Dermis microvascular lymphatic vessel endothelial cell (primary cell): ENCODE measurements around the gene BRAT1. TPM values are rescaled to one million over a fixed set of nuclear protein-coding genes. Genes with fewer than 3 reads are reported as not detected.
"Not testable (repeated sequence)": the region's sequence is repeated elsewhere in the genome, so short reads cannot be mapped to it uniquely, and the experiment has no call there.

ENCODE experiments used
- DNase-seq, 2 donors: peaks; one replicate each; pipeline versions ENCODE4 v3.0.0 to v3.0.0-alpha.2; 2010; ENCODE audit warnings: low read depth in 2 of 2
- total RNA-seq: library from RNA; depleted of rRNA; stranded (reverse); fragments of >200 nt; gene quantifications from 2 replicates; pipeline ENCODE4 v1.2.1, GENCODE V29; 2014

BRAT1 gene
- total RNA-seq, 1 donor from 2014 or later, result 17.7 TPM

DNA sequence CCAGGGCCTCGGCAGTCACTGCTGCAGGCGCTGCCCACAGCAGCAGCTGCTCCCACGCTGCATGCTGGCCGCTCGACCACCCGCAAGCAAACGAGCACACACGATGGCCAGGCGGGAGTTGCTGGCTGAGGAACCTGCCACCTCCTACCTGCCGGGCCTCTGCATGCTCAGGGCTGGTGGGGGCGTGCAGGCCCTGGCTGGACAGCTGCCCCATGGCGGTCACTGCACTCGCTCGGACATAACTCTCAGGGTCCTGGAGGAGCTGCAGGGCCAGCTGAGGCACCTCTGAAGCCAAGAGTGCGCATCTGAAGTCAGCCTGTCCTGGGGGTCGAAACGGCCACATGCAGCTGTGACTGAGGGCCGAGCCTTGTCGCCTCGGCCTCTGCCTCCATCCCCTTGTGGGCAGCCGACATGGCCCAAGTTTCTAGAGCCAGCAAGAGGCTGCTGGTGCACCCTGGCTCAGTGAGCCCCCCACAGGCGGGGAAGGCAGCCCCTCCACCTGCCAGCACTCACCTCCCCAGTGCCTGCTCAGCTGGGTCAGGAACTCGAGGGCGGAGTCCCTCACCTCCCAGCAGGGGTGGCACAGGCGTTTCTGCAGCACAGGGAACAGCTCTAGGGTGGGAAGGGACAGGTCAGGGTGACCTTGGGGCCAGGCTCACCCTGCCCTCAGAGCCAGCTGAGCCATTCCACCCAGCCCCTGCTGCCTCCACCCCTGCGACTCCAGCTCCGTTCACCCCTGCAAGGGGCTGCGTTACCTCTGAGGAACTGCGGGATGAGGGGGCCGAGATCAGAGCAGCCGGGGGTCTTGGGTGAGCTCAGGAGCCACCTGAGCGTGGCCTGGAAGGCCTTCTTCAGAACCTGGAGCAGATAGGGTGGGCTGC is 16.1 kb downstream of the BRAT1 start:
- DNase-seq, result no peak

DNA sequence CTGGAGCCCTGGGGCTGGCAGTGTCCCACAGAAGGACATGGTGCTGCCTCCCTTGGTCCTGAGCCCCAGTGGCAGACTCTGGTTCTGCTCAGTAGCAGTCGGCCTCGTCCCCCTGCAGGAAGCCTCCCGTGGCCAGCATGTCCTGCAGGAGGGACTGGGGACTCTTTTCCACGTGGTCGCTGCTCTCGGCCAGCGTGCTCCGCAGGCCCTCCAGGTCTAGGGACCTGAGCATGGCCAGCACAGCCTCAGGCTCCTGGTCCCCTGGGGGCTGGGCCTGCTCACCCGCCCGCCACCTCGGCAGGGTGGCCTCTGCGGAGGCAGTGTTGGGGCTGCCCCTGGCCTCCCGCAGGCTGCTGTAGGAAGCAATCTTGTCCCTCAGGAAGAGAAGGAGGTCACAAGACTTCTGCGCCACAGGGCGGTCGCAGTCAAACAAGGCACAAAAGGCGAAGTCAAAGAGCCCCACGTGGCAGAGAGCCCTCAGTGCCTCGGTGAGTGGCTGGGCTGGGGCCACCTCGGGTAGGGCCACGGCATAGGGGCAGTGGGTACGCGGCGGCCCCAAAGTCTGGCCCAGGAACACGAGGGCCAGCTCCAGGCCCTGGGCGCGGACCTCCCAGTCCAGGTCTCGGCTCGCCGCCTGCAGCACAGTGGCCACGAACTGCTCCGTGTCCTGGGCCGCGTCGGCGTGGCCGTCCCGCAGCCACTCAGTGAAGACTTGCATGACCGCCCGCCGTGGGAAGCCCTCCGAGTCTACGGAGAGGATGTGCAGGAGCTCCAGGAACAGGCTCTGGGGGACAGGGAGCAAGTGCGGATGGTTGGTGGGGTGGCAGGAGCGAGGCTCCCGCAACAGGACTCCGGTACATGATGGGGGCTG is 17.1 kb downstream of the BRAT1 start:
- no peak for DNase-seq

DNA sequence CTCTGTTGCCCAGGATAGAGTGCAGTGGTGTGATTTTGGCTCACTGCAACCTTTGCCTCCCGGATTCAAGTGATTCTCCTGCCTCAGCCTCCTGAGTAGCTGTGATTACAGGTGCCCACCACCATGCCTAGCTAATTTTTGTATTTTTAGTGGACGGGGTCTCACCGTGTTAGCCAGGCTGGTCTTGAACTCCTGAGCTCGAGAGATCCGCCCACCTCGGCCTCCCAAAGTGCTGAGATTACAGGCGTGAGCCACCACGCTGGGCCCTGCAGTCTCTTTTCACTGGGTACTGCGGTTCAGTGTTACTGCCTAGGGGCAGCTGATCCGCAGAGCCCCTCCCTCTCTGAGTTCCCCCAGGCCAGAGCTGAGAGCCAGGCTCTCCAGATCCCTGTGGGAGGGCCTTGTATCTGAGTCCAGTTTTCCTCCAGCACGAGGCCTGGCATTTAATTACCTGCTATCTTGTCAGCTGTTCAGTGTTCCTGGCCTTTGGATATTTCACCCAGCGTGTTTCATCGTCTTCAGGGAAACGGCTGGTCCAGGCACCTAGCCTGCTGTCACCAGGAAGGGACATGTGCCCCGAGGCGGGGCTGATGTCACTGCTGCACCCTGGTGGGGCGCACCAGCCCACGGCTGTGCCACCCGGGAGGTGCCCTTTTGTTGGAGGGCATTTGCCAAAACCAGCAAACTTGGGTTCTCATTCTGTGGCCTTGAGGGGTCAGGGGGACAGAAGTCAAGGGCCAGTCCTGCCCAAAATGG is 19.3 kb downstream of the BRAT1 start:
- DNase-seq, result not testable (repeated sequence)

DNA sequence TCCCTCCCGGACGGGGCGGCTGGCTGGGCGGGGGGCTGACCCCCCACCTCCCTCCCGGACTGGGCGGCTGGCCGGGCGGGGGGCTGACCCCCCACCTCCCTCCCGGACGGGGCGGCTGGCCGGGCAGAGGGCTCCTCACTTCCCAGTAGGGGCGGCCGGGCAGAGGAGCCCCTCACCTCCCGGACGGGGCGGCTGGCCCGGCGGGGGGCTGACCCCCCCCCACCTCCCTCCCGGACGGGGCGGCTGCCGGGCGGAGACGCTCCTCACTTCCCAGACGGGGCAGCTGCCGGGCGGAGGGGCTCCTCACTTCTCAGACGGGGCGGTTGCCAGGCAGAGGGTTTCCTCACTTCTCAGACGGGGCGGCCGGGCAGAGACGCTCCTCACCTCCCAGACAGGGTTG is 21.1 kb downstream of the BRAT1 start:
- not testable (repeated sequence) for DNase-seq

DNA sequence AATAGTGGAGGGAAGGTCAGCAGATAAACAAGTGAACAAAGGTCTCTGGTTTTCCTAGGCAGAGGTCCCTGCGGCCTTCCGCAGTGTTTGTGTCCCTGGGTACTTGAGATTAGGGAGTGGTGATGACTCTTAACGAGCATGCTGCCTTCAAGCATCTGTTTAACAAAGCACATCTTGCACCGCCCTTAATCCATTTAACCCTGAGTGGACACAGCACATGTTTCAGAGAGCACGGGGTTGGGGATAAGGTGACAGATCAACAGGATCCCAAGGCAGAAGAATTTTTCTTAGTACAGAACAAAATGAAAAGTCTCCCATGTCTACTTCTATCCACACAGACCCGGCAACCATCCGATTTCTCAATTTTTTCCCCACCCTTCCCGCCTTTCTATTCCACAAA is 21.8 kb downstream of the BRAT1 start:
- not testable (repeated sequence) for DNase-seq

DNA sequence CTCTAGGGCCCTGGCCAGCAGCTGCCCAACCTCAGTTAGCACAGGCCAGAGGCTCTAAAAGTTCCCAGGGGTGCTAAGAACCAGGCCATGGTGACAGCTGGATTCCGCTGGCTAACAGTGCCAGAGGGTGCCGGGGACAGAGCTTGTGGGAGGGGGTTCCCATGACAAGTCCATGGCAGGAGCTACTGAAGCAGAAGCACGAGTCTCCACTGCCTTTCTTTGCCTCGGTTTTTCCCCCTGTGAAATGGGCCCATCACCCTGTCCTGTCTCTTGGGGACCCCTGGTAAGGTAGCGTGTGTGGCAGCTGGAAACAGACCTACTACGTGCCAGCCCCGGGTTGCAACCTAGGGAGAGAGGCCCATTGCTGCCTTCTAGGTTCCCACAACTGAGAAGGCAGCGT is 22.5 kb downstream of the BRAT1 start:
- DNase-seq, result not testable (repeated sequence)

DNA sequence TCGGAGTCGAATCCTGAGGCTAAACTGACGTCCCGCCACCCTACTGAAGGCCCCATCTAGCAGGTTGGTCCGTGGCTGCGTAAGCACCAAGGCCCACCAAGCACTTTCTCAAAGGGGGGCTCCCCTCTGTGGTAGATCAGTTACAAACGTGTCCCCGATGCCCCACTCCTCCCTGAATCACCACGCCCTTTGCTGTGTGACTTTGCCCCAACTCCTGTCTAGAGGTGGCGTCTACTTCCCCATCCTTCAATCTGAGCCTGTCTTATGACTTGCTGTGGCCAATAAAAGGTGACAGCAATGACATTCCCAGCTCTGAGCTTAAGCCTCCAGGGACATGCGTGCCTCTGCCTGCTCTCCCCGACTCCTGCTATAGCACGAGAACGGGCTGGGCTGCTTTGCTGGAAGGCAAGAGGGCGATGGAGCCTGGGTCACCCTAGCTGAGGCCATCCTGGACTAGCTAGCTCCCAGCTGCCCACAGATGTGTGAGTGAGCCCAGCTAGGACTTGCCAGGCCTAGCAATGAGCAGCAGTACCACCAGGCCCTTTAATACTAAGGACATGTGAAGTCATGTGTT is 23.0 kb downstream of the BRAT1 start:
- DNase-seq, result not testable (repeated sequence)

DNA sequence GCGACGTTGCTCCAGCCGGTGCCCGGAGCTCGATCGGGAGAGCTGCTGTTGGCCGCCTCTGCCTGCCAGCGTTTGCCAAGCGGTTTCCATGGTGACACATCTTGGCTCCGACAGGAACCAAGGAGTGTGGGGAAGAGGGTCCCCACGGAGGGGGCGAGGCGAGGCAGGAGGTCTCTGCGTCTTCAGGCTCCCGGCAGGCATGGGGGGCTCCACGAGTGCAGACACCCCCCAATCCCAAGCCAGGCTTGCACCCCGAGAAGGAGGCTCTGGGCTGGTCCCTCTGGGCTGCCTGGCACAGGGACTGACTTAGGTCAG is 23.6 kb downstream of the BRAT1 start:
- DNase-seq, result not testable (repeated sequence)

DNA sequence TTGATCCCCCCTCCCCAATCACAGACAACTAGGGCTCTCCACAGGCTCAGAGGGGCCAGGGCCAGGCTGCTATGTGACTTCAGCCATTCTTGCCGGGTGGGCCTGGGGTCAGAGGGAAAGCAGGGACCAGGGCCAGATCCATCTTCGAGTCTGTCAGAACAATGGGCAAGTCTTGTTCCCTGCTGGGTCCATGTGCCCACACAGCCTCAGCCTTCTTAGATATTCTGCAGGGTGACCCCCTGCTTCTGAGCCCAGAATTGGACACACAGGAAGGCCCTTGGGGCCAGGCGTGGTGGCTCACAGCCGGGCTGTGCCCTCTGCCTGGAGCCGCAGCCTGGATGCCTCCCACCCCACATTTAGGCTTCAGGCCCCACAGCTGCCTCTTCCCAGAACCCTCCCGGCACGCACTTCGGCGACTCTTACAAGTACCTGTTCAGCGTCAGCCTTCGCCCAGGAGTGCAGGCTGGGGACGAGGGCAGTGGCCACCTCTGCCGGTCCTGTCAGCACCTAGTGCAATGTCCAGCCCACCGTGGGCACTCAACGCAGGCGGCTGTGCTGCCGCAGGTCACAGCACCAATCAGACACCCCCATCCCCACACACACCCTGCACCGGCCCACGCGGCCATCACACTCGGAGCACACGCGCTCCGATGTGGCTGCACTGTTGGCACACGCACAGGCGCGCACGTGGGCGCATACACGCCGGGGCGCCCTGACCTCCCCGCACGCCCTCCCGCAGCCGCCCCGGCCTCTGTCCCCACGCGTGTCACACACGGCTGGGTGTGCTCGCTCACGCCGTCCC is 24.1 kb downstream of the BRAT1 start:
- DNase-seq, result not testable (repeated sequence)

DNA sequence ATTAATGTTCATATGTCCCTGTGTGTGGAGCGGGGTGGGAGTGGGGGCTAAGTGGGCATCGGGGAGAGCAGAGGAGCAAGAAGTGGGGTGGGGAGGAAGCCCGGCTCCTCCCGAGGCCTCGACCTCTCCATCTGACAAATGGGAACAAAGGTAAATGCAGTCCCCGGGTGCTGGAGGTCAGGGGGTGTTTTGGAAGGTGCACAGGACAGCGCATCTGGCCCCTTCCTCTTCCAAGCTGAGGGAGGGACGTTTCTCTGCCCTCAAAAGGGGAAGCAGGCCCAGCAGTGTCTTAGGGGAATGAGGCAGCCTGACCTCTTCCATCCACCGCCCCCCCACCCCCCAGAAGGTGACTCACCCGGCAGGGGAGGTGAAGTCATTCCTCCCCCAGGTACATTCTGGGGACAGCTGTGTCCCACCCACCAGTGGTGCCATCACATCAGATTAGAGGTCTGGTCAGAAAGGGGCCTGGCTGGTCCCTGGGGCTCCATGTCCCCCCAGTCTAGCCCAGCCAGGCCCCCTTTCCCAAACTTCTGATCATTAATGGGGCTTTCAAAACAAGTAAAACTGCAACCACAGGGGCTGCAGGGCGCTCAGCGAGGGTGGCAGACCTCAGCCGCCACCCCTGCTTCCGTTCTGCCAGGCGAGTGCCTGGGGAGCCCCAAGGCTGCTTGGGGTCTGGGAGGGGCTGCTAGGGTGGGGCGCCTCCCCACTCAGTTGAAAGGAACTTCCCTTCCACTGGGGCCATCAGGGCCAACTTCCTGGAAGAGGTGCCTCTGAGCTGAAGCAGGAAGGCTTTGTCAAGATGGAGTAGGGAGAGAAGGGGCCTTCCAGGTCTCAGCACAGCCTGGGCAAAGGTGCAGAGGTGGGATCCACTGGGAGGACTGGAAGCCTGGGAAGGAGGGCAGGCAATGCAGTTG is 25.0 kb downstream of the BRAT1 start:
- no peak for DNase-seq

DNA sequence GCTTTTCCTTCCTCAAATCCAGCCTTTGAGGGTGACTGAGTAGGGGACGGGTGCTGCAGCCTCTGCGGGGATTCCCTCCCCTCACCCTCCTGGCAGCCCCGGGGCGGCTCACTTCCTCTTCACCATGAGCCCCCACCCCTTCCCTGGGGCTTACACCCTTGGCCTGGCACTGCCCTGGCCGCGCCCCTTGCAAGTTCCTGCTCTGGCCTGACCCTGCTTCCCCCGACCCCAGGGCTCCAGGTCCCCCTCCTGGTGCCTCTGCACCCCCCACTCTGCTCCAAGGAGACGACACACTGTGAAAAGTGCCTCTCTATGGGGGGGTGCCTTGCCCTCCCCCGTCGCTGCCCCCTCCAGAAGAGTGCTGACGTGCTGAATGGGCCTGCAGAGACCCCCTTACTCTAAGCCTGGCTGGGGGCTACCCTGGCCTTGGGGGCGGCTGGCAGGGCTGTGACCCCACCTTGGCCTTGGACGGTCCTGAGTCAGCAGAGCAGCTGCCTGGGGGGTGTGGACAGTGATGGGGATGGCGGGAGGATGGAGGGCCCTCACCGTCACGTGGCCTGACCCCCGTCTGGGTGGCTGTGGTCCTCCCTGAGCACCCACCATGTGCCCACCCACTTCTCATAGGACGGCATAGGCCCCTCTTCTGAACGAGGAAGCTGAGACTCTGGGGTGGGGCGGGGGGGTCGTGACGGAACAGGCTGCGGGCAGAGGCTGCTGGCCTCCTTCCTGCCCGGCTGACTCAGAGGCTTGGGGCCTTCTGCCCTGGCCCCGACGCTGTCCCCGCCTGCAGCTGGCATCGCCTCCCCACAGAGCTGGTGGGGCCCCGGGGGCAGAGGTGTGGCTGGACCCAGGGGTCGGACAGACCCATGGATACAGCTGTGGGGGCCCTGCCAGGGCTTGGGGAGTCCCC is 25.9 kb downstream of the BRAT1 start:
- DNase-seq, result peak in 1 of 2 donors; percentile 60

DNA sequence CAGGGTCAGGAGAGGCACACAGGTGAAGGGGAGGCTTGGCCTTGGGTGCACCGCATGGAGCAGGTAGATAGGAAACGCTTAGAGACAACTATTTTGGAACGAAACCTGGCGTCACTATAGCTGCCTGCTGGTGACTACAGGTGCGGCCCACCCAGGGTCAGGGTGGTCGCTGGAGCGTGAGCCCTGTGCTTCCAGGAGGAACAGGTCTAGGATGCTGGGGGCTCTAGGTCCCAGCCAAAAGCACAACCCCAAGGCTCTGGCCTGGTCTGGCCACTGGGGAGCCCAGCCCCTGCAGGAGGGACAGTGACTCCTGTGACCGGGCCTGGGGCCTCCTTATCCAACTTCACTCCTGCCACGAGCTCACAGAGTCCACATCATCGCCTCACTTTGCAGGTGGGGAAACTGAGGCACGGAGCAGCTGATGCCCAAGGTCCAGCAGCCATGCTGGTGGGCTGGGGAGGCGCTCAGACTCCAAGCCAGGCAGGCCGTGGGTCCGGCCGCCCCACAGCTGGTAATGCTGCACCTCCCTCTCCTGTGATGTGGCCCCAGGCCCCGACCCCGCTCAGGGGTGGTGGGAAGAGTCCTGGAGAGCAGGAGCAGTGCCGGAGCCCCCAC is 26.7 kb downstream of the BRAT1 start:
- no peak for DNase-seq

DNA sequence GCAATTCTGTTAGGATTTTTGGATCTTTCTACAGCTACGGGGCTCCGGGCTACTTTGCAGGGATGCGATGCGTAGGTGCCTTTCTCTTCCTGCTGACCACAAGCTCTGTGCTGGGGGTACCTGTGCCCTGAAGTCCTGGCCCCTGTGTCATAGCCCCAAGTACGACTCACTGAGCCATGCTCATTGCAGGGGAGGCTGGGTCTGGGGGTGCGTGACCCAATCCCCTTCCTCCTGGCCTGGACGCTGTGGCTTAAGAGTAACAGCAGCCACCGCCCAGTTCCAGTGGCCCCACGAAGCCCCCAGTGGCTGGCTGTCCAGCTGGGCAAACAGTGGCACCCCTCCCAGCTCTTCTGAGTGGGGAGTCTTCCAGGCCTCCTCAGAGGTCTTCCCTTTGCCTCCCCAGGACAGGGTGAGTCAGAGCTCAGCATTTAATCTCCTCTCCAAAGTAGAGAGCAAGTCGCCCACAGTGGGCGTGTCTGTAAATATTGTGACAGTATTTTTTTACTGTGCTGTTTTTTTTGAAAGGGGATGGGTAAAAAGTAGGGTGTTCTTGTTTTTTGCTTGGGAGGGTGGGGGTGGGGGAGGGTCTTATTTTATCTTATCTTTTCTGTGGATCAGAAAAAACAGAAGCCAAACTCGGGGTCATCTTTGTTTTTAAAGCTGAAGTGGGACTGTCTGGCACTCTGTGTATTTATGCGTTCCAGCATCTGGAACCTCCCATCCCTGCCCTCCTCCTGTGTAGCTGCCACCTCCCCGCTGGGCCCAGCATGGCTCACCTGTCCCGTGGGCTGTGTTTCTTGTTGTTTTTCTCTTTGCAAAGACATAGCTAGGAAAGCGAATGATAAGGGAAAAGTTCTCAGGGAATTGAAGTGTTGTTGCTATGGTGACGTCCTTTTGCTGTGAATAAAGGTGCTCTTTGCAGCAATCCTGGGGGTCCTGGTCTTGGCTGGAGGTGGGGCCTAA is 27.5 kb downstream of the BRAT1 start:
- peak in 1 of 2 donors; percentile 46 for DNase-seq

DNA sequence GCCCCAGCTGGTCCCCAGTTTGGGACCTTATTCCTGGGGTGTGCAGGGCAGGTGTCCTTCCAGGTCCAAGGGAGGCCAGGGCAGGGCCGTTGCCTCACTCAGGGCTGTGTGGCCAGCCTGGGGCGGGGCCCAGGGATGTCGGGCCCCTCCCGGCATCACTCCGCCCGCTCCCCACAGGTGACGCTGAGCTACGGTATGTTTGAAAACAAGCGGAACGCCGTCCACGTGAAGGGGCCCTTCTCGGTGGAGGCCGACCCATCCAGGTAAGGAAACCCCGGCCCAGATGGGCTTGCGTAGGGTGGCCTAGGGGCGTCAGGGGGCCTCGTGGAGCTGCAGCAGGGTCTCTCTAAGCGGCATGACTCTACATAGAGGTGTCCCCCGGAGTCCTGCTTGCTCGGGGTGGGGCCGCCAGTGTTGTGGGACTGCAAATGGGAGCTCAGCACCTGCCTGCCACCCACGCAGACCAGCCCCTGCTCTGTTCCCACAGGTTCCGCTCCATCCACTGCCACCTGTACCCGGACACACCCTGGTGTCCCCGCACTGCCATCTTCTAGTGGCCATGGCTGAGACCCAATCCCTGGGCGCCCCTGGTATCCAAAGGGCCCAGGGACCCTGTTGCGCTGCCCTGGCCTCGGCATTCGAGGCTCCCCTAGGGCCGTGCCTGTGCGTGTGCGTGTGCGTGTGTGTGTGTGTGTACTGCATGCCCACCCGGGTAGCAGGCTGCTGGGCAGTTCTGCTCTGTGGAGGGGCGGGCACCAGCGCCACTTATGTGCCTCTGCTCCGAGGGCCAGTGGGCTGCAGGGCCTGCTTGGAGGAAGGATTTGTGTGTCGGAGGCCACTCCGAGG is 28.4 kb downstream of the BRAT1 start:
- no peak for DNase-seq

DNA sequence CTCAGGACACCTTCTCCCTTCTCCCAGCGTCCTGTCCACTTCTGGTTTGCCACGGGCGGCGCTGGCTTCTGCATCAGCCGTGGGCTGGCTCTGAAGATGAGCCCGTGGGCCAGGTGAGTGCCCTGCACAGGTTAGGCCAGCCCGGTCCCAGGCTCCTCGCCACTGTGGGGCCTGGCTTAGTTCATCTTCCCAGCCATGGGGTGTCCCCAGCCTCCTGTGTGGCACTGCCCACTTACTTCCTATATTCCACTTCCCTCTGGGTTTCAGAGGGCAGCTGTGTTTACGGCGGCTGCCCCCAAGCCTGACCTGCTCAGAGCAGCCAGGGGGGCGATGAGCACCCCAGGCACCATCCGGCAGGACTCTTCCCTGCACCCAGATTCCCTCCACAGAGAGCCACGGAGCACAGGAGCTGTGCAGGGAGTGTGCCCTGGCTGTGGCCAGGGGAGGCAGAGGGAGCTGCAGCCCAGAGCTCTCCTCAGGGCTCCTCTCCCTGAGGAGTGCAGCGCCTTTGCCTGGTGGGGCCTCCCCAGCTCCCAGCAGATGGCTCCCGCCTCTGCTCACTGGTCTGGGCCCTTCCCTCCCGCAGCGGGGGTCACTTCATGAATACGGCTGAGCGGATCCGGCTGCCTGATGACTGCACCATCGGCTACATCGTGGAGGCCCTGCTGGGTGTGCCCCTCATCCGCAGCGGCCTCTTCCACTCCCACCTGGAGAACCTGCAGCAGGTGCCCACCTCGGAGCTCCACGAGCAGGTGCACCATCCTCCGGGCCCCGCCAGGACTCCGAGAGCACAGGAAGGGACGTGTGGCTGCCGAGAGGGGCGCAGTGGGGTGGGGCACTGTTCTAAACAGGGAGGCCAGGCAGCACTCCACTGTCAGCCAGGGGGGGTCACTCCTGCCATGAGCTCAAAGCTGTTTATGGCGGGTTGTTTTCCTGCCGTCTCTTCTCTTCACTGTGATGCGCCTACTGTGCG is 29.4 kb downstream of the BRAT1 start:
- DNase-seq, result no peak
